ENCODE data around the gene BLCAP. TPM values are rescaled to one million over a fixed set of nuclear protein-coding genes. Genes with fewer than 3 reads are reported as not detected.
"Not testable (repeated sequence)": the region's sequence is repeated elsewhere in the genome, so short reads cannot be mapped to it uniquely, and the experiment has no call there.

The BLCAP gene
- total RNA-seq, 1 donor from 2014 or later: 91.8 TPM

- H3K4me1 ChIP-seq: no peaks in the 10 kb centered on the region
- intact Hi-C loops (cut with micrococcal nuclease): no loop called here
- DNase-seq: no peak
- no peak overlapping the region for H3K4me3 ChIP-seq
- no peak for TF ChIP-seq CTCF (IDR thresholded peaks at IDR 0.05; ENCODE audit: borderline replicate concordance)
- H3K9me3 ChIP-seq (replicated peaks): no peaks in the 10 kb centered on the region
- H3K36me3 ChIP-seq: no peaks in the 10 kb centered on the region
- H3K27me3 ChIP-seq (ENCODE audit: low read depth): peaks cover 18% of the 10 kb centered on the region
- H3K27ac ChIP-seq (replicated peaks): no peak overlapping the region
Observed at GRCh38 chr20:37552415-37552814, 24.7 kb upstream of the BLCAP start.

- DNase-seq; H3K9me3 ChIP-seq (replicated peaks); H3K27ac ChIP-seq (replicated peaks); H3K36me3 ChIP-seq; H3K4me3 ChIP-seq; intact Hi-C loops (cut with micrococcal nuclease); H3K4me1 ChIP-seq: not testable (repeated sequence)
- peaks cover 11% of the 10 kb centered on the region for H3K27me3 ChIP-seq (ENCODE audit: low read depth)
Observed at GRCh38 chr20:37551660-37552059, 24.0 kb upstream of the BLCAP start.

GRCh38 chr20:37550101-37550920, 22.6 kb upstream of the BLCAP start:
- H3K4me1 ChIP-seq; intact Hi-C loops (cut with micrococcal nuclease); H3K27ac ChIP-seq (replicated peaks); H3K36me3 ChIP-seq; DNase-seq; H3K9me3 ChIP-seq (replicated peaks); H3K4me3 ChIP-seq; H3K27me3 ChIP-seq (ENCODE audit: low read depth): not testable (repeated sequence)

GRCh38 chr20:37547912-37548311, 20.2 kb upstream of the BLCAP start:
- Histone ChIP-seq H3K27ac (replicated peaks) (no peak overlapping the region), H3K36me3 (no peaks in the 10 kb centered on the region), H3K4me1 (no peaks in the 10 kb centered on the region), H3K4me3 (no peak overlapping the region), H3K27me3 (ENCODE audit: low read depth) (peaks cover 7% of the 10 kb centered on the region), H3K9me3 (replicated peaks) (no peaks in the 10 kb centered on the region)
- no peak for DNase-seq
- intact Hi-C loops (cut with micrococcal nuclease): no loop called here
- no peak for TF ChIP-seq CTCF (IDR thresholded peaks at IDR 0.05; ENCODE audit: borderline replicate concordance)

- Histone ChIP-seq H3K36me3 (no peaks in the 10 kb centered on the region), H3K4me3 (no peak overlapping the region), H3K9me3 (replicated peaks) (no peaks in the 10 kb centered on the region), H3K27me3 (ENCODE audit: low read depth) (peaks cover 12% of the 10 kb centered on the region), H3K4me1 (no peaks in the 10 kb centered on the region), H3K27ac (replicated peaks) (no peak overlapping the region)
- no peak for DNase-seq
- TF ChIP-seq CTCF (IDR thresholded peaks at IDR 0.05; ENCODE audit: borderline replicate concordance): no peak
- intact Hi-C loops (cut with micrococcal nuclease): no loop called here
Observed at GRCh38 chr20:37545516-37545915, 17.8 kb upstream of the BLCAP start.

GRCh38 chr20:37544386-37544785, 16.7 kb upstream of the BLCAP start:
- H3K4me3 ChIP-seq: no peak overlapping the region
- no peak overlapping the region for H3K27ac ChIP-seq (replicated peaks)
- H3K9me3 ChIP-seq (replicated peaks): no peaks in the 10 kb centered on the region
- intact Hi-C loops (cut with micrococcal nuclease): no loop called here
- H3K4me1 ChIP-seq: no peaks in the 10 kb centered on the region
- no peaks in the 10 kb centered on the region for H3K36me3 ChIP-seq
- no peak for DNase-seq
- TF ChIP-seq CTCF (IDR thresholded peaks at IDR 0.05; ENCODE audit: borderline replicate concordance): no peak
- peaks cover 12% of the 10 kb centered on the region for H3K27me3 ChIP-seq (ENCODE audit: low read depth)

Measured in left ventricle myocardium inferior (tissue), 1 donor.